Esophagus squamous epithelium (tissue), 5 donors: ENCODE measurements around the gene SERPINB7. TPM values are rescaled to one million over a fixed set of nuclear protein-coding genes. Genes with fewer than 3 reads are reported as not detected.
A peak's percentile ranks its signal among the peaks of the same experiment; 100 is the strongest.

Experiments used
- DNase-seq: peaks from one replicate; lab custom pipeline; 2025; lab: John Stamatoyannopoulos, UW
- H3K27ac ChIP-seq, 4 donors: fragments of 200-600 bp; sonication (generic); one replicate each; pipeline ENCODE4 v1.5.1; 2016 to 2019; ENCODE audit warnings: mild to moderate bottlenecking in 1 of 4
- H3K27me3 ChIP-seq, 4 donors: fragments of 200-600 bp; sonication (generic); 1 replicate in 3 of 4; 2 replicates in 1 of 4; pipeline versions ENCODE4 v1.5.1 to v1.6.0; 2017 to 2021; ENCODE audit warnings: antibody characterized with exemption in 1 of 4
- H3K36me3 ChIP-seq, 3 donors: fragments of 200-600 bp; sonication (generic); one replicate each; pipeline ENCODE4 v1.5.1; 2016 to 2019
- H3K4me1 ChIP-seq, 3 donors: fragments of 200-600 bp; sonication (generic); one replicate each; pipeline ENCODE4 v1.5.1; 2017 to 2019
- H3K4me3 ChIP-seq, 4 donors: fragments of 200-600 bp; sonication (generic); 1 replicate in 3 of 4; 2 replicates in 1 of 4; pipeline ENCODE4 v1.5.1; 2016 to 2019; ENCODE audit warnings: mild to moderate bottlenecking in 2 of 4, moderate library complexity in 1 of 4
- H3K9me3 ChIP-seq, 3 donors: fragments of 200-600 bp; sonication (generic); one replicate each; pipeline ENCODE4 v1.5.1; 2016 to 2019
- POLR2A ChIP-seq, 4 donors: fragments of 450-650 bp; IDR thresholded peaks; one replicate each; pipeline ENCODE4 v1.6.1; 2017; ENCODE audit warnings: antibody characterized with exemption in 4 of 4, mild to moderate bottlenecking in 4 of 4, moderate library complexity in 3 of 4
- WGBS, 2 donors: methylation state at CpG; one replicate each; pipeline ENCODE4 v1.1.5; 2018; 5-methylcytosine and 5-hydroxymethylcytosine counted together
- intact Hi-C: fragments of 100-400 bp; cut with DNase I; formaldehyde crosslinking; loops from one replicate; pipeline ENCODE4 v1.15.0; 2022
- total RNA-seq, 4 donors: library from RNA; depleted of rRNA; stranded (reverse); fragments of >200 nt; gene quantifications; one replicate each; pipeline ENCODE4 v1.1.0, GENCODE V29; 2016
- TF ChIP-seq, protein P1 (sequence below), 6 experiments: fragments of 450-650 bp in 4 of 6; fragments of 200-600 bp in 2 of 6; sonication (generic) in 2 of 6; IDR thresholded peaks; one replicate each; pipeline ENCODE4 v1.5.1; 2016 to 2019; ENCODE audit warnings: antibody characterized with exemption in 6 of 6, mild to moderate bottlenecking in 4 of 6, moderate library complexity in 4 of 6
- donor health status: DM: yes; HTN: yes; CAD: no.

The SERPINB7 gene
- total RNA-seq, 4 donors from 2014 or later = 0.21 to 1.6 (median 1.1) TPM; not detected in 1

GRCh38 chr18:63834471-63835113 lies 59.4 kb downstream of the SERPINB7 start:
- Histone ChIP-seq H3K36me3 (no peaks in the 10 kb centered on the region), H3K4me1 (peaks cover 0 to 3% (median 0%) of the 10 kb centered on the region in 3 donors), H3K27ac (no peak overlapping the region), H3K4me3 (no peak overlapping the region), H3K9me3 (no peaks in the 10 kb centered on the region), H3K27me3 (no peaks in the 10 kb centered on the region)
- no peak for DNase-seq
- no peak for TF ChIP-seq POLR2A (IDR thresholded peaks at IDR 0.05)
- TF ChIP-seq, protein P1, sequence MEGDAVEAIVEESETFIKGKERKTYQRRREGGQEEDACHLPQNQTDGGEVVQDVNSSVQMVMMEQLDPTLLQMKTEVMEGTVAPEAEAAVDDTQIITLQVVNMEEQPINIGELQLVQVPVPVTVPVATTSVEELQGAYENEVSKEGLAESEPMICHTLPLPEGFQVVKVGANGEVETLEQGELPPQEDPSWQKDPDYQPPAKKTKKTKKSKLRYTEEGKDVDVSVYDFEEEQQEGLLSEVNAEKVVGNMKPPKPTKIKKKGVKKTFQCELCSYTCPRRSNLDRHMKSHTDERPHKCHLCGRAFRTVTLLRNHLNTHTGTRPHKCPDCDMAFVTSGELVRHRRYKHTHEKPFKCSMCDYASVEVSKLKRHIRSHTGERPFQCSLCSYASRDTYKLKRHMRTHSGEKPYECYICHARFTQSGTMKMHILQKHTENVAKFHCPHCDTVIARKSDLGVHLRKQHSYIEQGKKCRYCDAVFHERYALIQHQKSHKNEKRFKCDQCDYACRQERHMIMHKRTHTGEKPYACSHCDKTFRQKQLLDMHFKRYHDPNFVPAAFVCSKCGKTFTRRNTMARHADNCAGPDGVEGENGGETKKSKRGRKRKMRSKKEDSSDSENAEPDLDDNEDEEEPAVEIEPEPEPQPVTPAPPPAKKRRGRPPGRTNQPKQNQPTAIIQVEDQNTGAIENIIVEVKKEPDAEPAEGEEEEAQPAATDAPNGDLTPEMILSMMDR (IDR thresholded peaks at IDR 0.05) = no peak
- intact Hi-C loops = no loop called here
- WGBS, 2 donors = 68 to 73% methylated on average over 4 of the region's 4 CpGs

DNA sequence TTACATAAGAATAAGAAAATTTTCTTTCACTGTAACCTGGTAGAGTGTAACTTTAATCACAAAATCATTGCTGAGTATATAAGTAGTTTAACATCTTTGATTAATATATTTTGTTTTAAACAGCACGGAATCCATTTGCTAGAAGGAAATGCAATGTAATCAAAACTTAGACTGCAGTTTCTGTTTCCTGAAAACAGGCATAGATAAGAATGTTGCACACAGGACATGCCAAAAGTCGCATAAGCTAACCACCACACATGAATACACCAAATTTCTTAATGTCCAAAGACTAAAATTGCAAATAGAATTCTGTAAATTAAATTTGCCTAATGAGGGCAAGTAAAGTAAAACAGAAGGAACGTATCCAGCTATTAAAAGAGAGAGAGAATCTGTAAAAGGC lies 61.2 kb downstream of the SERPINB7 start:
- WGBS, 2 donors = 30 to 48% methylated on average over 3 of the region's 3 CpGs
- no peaks in the 10 kb centered on the region for H3K9me3 ChIP-seq
- intact Hi-C loops = no loop called here
- no peaks in the 10 kb centered on the region for H3K36me3 ChIP-seq
- peaks cover 0 to 1% (median 0%) of the 10 kb centered on the region in 3 donors for H3K4me1 ChIP-seq
- H3K27me3 ChIP-seq = no peaks in the 10 kb centered on the region
- H3K4me3 ChIP-seq = no peak overlapping the region
- TF ChIP-seq POLR2A (IDR thresholded peaks at IDR 0.05) = no peak
- TF ChIP-seq, protein P1 (IDR thresholded peaks at IDR 0.05) = no peak
- H3K27ac ChIP-seq = no peak overlapping the region
- DNase-seq = no peak

- Histone ChIP-seq H3K4me1 (no peaks in the 10 kb centered on the region), H3K27me3 (no peaks in the 10 kb centered on the region), H3K4me3 (no peak overlapping the region), H3K36me3 (no peaks in the 10 kb centered on the region), H3K9me3 (no peaks in the 10 kb centered on the region), H3K27ac (no peak overlapping the region)
- 30 to 36% methylated on average over 5 of the region's 5 CpGs for WGBS, 2 donors
- intact Hi-C loops = no loop called here
- no peak for DNase-seq
- TF ChIP-seq, protein P1 (IDR thresholded peaks at IDR 0.05) = no peak
- TF ChIP-seq POLR2A (IDR thresholded peaks at IDR 0.05) = no peak
Measured at GRCh38 chr18:63837590-63837989, 62.4 kb downstream of the SERPINB7 start.

DNA sequence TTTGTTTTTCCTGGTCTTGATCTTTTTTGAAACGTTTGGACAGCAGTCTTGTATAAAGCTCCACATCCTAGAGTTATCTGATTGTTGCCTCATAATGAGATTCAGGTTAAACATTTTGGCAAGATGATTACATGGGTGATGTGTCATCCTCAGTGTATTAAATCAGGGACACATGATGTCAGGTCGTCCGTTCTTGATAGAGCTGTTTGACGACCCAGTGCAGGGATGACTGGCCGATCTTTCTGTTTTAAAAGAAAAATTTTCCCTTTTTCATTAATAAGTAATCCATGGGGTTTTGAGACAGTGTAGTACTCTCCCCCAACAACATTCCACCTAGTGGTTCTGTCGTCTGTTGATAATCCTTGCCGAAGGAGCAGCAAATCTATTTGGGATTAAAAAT lies 67.8 kb downstream of the SERPINB7 start:
- whole genome bisulfite sequencing, 2 donors = 47 to 61% methylated on average over 7 of the region's 7 CpGs
- TF ChIP-seq POLR2A (IDR thresholded peaks at IDR 0.05) = no peak
- TF ChIP-seq, protein P1 (IDR thresholded peaks at IDR 0.05) = no peak
- Histone ChIP-seq H3K4me1 (peaks cover 0 to 5% (median 0%) of the 10 kb centered on the region in 3 donors), H3K27ac (no peak overlapping the region), H3K4me3 (no peak overlapping the region), H3K9me3 (no peaks in the 10 kb centered on the region), H3K27me3 (no peaks in the 10 kb centered on the region), H3K36me3 (no peaks in the 10 kb centered on the region)
- intact Hi-C loops = loop anchor here (5.0 to 10.0 kb wide), 2 partner anchors 101 to 318 kb away; no protein-coding TSS in a partner anchor
- no peak for DNase-seq

- no peak for DNase-seq
- intact Hi-C loops = loop anchor here (5.0 to 10.0 kb wide), 2 partner anchors 102 to 319 kb away; no protein-coding TSS in a partner anchor
- 6 to 17% methylated on average over 3 of the region's 3 CpGs for WGBS, 2 donors
- Histone ChIP-seq H3K36me3 (no peaks in the 10 kb centered on the region), H3K9me3 (no peaks in the 10 kb centered on the region), H3K27ac (no peak overlapping the region), H3K4me1 (peaks cover 0 to 5% (median 0%) of the 10 kb centered on the region in 3 donors), H3K4me3 (no peak overlapping the region), H3K27me3 (no peaks in the 10 kb centered on the region)
- TF ChIP-seq, protein P1 (IDR thresholded peaks at IDR 0.05) = peak in 5 of 6 experiments; percentile 19 to 63 (median 35)
- TF ChIP-seq POLR2A (IDR thresholded peaks at IDR 0.05) = no peak
Measured at GRCh38 chr18:63844254-63844653, 69.0 kb downstream of the SERPINB7 start.
